ENCODE measurements around the gene SPECC1. TPM values are rescaled to one million over a fixed set of nuclear protein-coding genes. Genes with fewer than 3 reads are reported as not detected.
"Not testable (repeated sequence)": the region's sequence is repeated elsewhere in the genome, so short reads cannot be mapped to it uniquely, and the experiment has no call there.

The SPECC1 gene
- total and polyA plus RNA-seq, 2 of the 13 experiments (the other 11 are each of a cell fraction or from before 2014, with no cell fraction given), result 2.3 to 6.9 TPM

- H2AFZ ChIP-seq (ENCODE audit: low read length), result no peak overlapping the region
- no peak overlapping the region for H3K4me2 ChIP-seq (ENCODE audit: low read depth, low read length)
- 14% methylated on average over 8 of the region's 8 CpGs for WGBS (ENCODE audit: low lambda C conversion rate)
- in situ Hi-C loops (cut with HindIII; ENCODE audit: extremely low pct_ligation_motif_present, low pct_unique_long_range_greater_than_20kb), result loop anchor here (10.0 kb wide), 1 partner anchor 111 kb away; no protein-coding TSS in a partner anchor
- H3K27me3 ChIP-seq (ENCODE audit: control insufficient read depth in 1 of 2, insufficient read depth in 2 of 2, low read length in 2 of 2), result peaks cover 0 to 24% of the 10 kb centered on the region in 2 experiments; a peak in 2 of 5 replicates
- H3K9me3 ChIP-seq (ENCODE audit: low read length), result no peaks in the 10 kb centered on the region
- H3K36me3 ChIP-seq (replicated peaks in 1 of 2; ENCODE audit: control insufficient read depth in 1 of 2, insufficient read depth in 2 of 2, low read length in 2 of 2), result no peaks in the 10 kb centered on the region
- no peak for DNase-seq (ENCODE audit: low spot score)
- POLR2A ChIA-PET, result no interaction called here
- ATAC-seq, result no peak
- FAIRE-seq, result no peak
- intact Hi-C loops (cut with micrococcal nuclease; ENCODE audit: unreplicated experiment), result no loop called here
- no peaks in the 10 kb centered on the region for H3K79me2 ChIP-seq (ENCODE audit: insufficient read depth, low read length)
- H3K4me1 ChIP-seq (ENCODE audit: insufficient read depth, low read length), result no peaks in the 10 kb centered on the region
- H3K27ac ChIP-seq (ENCODE audit: extremely low read length, insufficient read depth, low read length), result no peak overlapping the region
- TF ChIP-seq NONO (IDR thresholded peaks at IDR 0.05), result no peak
- no peak for TF ChIP-seq NONO (CRISPR knock-in tag; conservative IDR thresholded peaks at IDR 0.05)
- TF ChIP-seq ZBTB44 (CRISPR knock-in tag; IDR thresholded peaks at IDR 0.05), result no peak
- TF ChIP-seq POLR2G (IDR thresholded peaks at IDR 0.05; ENCODE audit: low read depth, low read length), result no peak
- TF ChIP-seq ZNF687 (CRISPR knock-in tag; IDR thresholded peaks at IDR 0.05), result no peak
- no peak for TF ChIP-seq ZNF280D (CRISPR knock-in tag; IDR thresholded peaks at IDR 0.05)
- no peak for TF ChIP-seq ZNF326 (CRISPR knock-in tag; IDR thresholded peaks at IDR 0.05; ENCODE audit: borderline replicate concordance)
- no peak for TF ChIP-seq ZNF567 (CRISPR knock-in tag; IDR thresholded peaks at IDR 0.05; ENCODE audit: borderline replicate concordance)
- H3K4me3 ChIP-seq (replicated peaks in 1 of 3; ENCODE audit: insufficient read depth in 1 of 3, low read depth in 2 of 3, low read length in 3 of 3), result no peak overlapping the region
- no peak overlapping the region for H3K9ac ChIP-seq (ENCODE audit: insufficient read depth, low read depth, low read length)
- no TSS peak for BruUV-seq (replicated peaks)
- no peaks in the 10 kb centered on the region for H4K20me1 ChIP-seq (ENCODE audit: insufficient read depth, low read length)
- CTCF ChIA-PET (ENCODE audit: low intra/inter-chr PET ratio, low total read pairs), result no interaction called here
Measured at GRCh38 chr17:20105539-20106280, 96.6 kb downstream of the SPECC1 start.

GRCh38 chr17:20106446-20106845 lies 97.3 kb downstream of the SPECC1 start:
- H3K9me3 ChIP-seq (ENCODE audit: low read length); H3K79me2 ChIP-seq (ENCODE audit: insufficient read depth, low read length); H3K36me3 ChIP-seq (replicated peaks in 1 of 2; ENCODE audit: control insufficient read depth in 1 of 2, insufficient read depth in 2 of 2, low read length in 2 of 2); H3K4me3 ChIP-seq (replicated peaks in 1 of 3; ENCODE audit: insufficient read depth in 1 of 3, low read depth in 2 of 3, low read length in 3 of 3); H2AFZ ChIP-seq (ENCODE audit: low read length); H3K4me1 ChIP-seq (ENCODE audit: insufficient read depth, low read length); H3K9ac ChIP-seq (ENCODE audit: insufficient read depth, low read depth, low read length); ATAC-seq; H3K27ac ChIP-seq (ENCODE audit: extremely low read length, insufficient read depth, low read length); intact Hi-C loops (cut with micrococcal nuclease; ENCODE audit: unreplicated experiment); POLR2A ChIA-PET; BruUV-seq (replicated peaks); H4K20me1 ChIP-seq (ENCODE audit: insufficient read depth, low read length); FAIRE-seq; H3K4me2 ChIP-seq (ENCODE audit: low read depth, low read length); DNase-seq (ENCODE audit: low spot score); CTCF ChIA-PET (ENCODE audit: low intra/inter-chr PET ratio, low total read pairs): not testable (repeated sequence)
- H3K27me3 ChIP-seq (ENCODE audit: control insufficient read depth in 1 of 2, insufficient read depth in 2 of 2, low read length in 2 of 2), result peaks cover 0 to 24% of the 10 kb centered on the region in 2 experiments; a peak in 2 of 5 replicates
- in situ Hi-C loops (cut with HindIII; ENCODE audit: extremely low pct_ligation_motif_present, low pct_unique_long_range_greater_than_20kb), result loop anchor here (10.0 kb wide), 1 partner anchor 112 kb away; no protein-coding TSS in a partner anchor
